DOHH2 (cell line): Measurements from ENCODE around the gene HIPK2.

Experiments
- CTCF ChIP-seq: fragments of 200-600 bp; sonication (generic); IDR thresholded peaks from one replicate; pipeline ENCODE4 v1.5.1; 2014; ENCODE audit warnings: antibody characterized with exemption, mild to moderate bottlenecking, low read depth, low read length; ENCODE audit not compliant: poor library complexity, severe bottlenecking
- EZH2phosphoT487 ChIP-seq: fragments of 200-600 bp; sonication (generic); IDR thresholded peaks from 2 replicates; pipeline ENCODE4 v1.6.1; 2017; ENCODE audit warnings: borderline replicate concordance, mild to moderate bottlenecking, antibody characterized with exemption, low read length, moderate library complexity, mixed read lengths

GRCh38 chr7:139617074-139617473, 160.7 kb downstream of the HIPK2 start:
- TF ChIP-seq CTCF (no peak), EZH2phosphoT487 (no peak)
